Cardiac fibroblast (primary cell): Measurements from ENCODE around the gene WSCD1.

Experiments used
- DNase-seq, 2 donors: peaks; one replicate each; pipeline versions ENCODE4 v3.0.0 to v3.0.0-alpha.2; 2010; ENCODE audit warnings: low read depth in 2 of 2
- H3K4me3 ChIP-seq, 2 donors: replicated peaks in 1 of 2; 1 replicate in 1 of 2; 2 replicates in 1 of 2; pipeline ENCODE4 v1.5.1; 2011; ENCODE audit warnings: low read depth in 2 of 2, low read length in 2 of 2, mild to moderate bottlenecking in 2 of 2, moderate library complexity in 1 of 2
- TF ChIP-seq, protein P1 (sequence below): IDR thresholded peaks from one replicate; pipeline ENCODE4 v1.5.1; 2011; ENCODE audit warnings: low read depth, mild to moderate bottlenecking, low read length, inconsistent platforms

WSCD1 gene

DNA sequence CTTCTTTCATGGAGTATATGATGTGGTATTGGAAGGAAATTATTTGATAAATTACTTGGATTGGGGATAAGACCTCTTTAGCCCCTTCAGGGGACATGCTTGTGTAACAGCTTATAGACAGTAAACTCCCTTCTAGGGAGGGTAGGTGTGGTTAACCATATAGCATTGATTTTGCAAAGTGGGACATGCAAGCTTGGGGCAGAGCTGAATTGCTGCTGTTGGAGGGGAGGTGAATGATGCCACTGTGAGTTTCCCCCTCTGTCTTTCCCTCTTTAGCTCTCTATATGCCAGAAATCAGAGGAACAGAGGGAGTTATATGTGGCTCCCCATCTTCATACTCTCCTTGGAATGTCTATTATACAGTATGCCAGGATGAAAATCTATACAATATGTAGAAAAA lies 54.7 kb downstream of the WSCD1 start:
- TF ChIP-seq, protein P1, sequence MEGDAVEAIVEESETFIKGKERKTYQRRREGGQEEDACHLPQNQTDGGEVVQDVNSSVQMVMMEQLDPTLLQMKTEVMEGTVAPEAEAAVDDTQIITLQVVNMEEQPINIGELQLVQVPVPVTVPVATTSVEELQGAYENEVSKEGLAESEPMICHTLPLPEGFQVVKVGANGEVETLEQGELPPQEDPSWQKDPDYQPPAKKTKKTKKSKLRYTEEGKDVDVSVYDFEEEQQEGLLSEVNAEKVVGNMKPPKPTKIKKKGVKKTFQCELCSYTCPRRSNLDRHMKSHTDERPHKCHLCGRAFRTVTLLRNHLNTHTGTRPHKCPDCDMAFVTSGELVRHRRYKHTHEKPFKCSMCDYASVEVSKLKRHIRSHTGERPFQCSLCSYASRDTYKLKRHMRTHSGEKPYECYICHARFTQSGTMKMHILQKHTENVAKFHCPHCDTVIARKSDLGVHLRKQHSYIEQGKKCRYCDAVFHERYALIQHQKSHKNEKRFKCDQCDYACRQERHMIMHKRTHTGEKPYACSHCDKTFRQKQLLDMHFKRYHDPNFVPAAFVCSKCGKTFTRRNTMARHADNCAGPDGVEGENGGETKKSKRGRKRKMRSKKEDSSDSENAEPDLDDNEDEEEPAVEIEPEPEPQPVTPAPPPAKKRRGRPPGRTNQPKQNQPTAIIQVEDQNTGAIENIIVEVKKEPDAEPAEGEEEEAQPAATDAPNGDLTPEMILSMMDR: no peak
- no peak overlapping the region for H3K4me3 ChIP-seq
- DNase-seq: no peak

DNA sequence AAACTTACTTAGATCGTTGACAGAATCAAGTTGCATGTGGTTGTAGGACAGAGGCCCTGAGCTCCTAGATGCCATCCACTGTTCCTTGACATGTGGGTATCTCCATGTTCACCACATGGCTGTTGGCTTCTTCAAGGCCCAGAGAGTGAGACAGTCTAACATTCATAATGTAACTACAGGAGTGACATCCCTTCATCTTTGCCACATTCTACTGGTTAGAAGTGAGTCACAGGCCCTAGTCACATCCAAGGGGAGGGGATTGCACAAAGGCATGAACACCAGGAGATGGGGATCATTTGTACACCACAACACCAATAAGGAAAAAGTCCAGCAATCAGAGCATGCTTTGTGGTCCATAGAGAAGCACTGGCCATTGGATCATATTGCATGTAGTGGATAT lies 56.6 kb downstream of the WSCD1 start:
- H3K4me3 ChIP-seq: no peak overlapping the region
- TF ChIP-seq, protein P1: no peak
- DNase-seq: no peak

DNA sequence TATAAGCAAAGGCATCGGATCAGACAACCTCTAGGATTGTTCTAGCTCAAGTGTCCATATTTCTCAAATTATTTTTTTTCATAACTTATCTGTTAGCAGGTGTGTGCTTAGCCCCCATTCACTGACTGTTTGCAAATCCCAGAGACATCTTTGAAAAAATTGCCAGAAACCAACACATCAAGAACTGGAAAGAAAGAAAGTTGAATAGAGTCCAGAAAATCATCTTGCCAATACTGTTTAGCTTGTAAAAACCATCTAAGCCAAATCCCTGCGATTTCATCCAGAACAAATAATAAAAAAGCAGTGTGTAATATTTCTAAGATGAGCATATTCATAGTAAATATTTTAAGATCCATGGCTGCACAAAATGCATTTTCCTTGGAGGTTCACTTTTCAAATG lies 64.5 kb downstream of the WSCD1 start:
- TF ChIP-seq, protein P1: no peak
- DNase-seq: no peak
- H3K4me3 ChIP-seq: no peak overlapping the region

DNA sequence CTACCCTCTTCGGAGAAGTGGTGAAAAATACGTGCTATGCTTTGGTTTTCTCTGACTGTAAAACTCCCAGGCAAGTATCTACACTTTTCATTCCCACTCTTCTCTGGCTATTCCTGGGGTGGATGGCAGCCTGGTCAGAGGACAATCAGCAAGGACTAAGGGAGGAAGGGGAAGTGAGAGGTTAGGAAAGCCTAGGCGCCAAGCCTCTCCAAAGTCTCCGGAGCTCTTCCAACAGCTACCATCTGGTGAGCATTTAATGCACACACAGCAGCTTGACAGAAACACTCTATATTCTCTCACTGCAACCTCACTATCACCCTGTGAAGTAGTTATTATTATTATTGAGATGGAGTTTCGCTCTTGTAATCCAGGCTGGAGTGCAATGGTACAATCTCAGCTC lies 65.1 kb downstream of the WSCD1 start:
- DNase-seq: no peak
- no peak overlapping the region for H3K4me3 ChIP-seq
- TF ChIP-seq, protein P1: no peak

DNA sequence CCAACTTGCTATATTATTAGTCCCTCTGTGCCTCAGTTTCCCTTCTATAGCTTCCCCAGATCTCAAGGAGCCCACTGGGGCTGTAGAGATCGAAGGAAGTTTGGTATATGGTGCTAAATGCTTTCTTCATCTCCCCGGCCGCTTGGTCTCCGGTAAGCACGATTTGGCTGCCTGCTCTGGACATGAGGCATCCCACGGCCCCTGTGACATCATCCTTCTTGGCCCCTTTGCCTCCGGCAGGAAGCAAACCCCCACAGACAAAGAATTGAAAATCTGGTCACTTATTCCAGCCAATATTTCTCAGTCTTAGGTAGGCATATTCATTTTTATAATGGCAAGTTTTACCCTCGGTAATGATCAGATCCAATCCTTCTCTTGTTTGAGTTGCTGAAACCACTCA lies 65.8 kb downstream of the WSCD1 start:
- no peak overlapping the region for H3K4me3 ChIP-seq
- no peak for DNase-seq
- TF ChIP-seq, protein P1: no peak

DNA sequence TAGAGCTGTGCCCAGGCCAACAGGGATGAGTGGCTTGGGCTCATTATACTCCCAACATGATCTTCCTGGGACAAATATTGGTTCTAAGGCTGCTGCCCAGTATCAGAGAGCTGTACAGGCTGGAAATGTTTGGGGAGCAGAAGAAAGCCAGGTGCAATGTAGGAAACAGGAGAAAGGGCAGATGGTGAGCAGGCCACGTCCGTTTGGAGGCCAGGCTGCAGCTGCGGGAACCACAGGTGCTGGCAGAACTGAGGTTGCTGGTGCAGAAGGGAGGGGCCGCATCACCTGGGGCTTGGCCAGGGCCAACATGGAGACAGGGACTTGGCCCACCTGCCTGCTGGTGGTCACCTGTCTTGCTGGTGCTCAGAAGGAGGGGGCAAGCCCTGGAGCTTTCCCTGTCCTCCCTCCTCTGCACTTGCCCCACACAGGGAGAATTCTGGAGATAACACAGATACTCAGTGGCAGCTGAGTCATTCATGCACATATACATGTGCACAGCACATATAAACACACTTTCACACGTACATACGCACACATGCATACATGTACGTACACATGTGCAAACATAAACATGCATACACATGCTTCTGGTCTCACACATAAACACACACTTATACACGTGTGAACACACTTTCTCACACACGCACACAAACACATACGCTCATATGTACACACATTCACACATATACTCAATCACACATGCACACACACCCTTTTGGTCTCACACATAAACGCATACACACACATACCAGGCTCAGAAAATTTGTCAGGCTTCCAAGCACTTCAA lies 67.7 kb downstream of the WSCD1 start:
- TF ChIP-seq, protein P1: no peak
- DNase-seq: no peak
- no peak overlapping the region for H3K4me3 ChIP-seq
